Hematopoietic multipotent progenitor cell (in vitro differentiated cells): ENCODE results near the gene GSTO2. TPM values are rescaled to one million over a fixed set of nuclear protein-coding genes. Genes with fewer than 3 reads are reported as not detected.
A peak's percentile ranks its signal among the peaks of the same experiment; 100 is the strongest.

Source experiments
- DNase-seq, 3 donors: peaks; one replicate each; pipeline ENCODE4 v3.0.0-alpha.2; 2011 to 2015; ENCODE audit warnings: low read depth in 2 of 3, low spot score in 2 of 3
- total RNA-seq: library from RNA; depleted of rRNA; stranded (reverse); fragments of >200 nt; gene quantifications from one replicate; pipeline ENCODE4 v1.2.3, GENCODE V29; 2012

The GSTO2 gene
- total RNA-seq, 1 donor: 5.7 TPM

- DNase-seq: no peak
Observed at GRCh38 chr10:104323760-104324201, 54.8 kb downstream of the GSTO2 start.

- DNase-seq: peak in 1 of 3 donors; percentile 46
Observed at GRCh38 chr10:104324221-104324686, 55.3 kb downstream of the GSTO2 start.

- DNase-seq: no peak
Observed at GRCh38 chr10:104324931-104325330, 55.9 kb downstream of the GSTO2 start.

GRCh38 chr10:104325436-104326435 lies 56.8 kb downstream of the GSTO2 start:
- DNase-seq: no peak

DNA sequence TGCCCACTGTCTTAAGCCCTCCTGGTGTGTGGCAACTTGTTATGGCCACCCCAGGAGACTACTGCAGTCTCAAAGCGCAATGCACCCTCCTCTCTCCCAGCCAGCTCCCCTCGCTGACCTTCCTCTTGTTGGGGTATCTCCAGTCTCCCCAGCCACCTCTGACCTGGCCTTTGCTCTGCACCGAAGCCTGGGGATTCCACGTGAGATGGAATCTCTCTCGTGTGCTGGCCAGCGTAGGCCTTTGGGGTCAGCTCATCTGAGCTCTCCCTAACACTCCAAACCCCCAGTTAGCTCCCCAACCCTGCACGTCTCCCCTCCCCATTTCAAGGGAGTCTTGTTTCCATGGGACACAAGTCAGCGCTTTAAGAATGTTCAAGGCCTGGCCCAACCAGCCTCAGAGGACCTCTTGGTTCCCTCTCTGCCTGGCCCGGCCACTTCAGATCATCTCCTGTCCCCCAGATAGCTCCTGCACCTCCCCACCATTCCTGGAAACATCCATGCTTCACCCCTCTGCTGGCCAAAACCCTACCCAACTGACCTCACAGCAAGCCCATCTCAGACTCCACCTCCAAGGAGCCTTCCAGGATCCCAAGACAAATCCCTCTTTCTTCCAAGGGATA lies 58.1 kb downstream of the GSTO2 start:
- DNase-seq: no peak

- DNase-seq: no peak
Observed at GRCh38 chr10:104327745-104328645, 59.0 kb downstream of the GSTO2 start.

DNA sequence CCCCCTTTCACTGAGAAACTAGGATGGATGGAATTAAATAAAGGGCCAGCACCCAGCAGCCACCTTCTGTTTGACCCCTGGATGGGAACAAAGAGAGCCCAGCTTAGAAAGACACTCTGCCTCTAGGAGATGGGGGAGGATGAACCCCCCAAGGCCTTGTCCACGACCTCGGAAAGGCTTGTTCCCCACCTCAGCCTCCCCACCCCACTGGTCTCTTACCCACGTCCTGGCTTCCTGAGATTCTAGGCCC lies 59.6 kb downstream of the GSTO2 start:
- DNase-seq: no peak

DNA sequence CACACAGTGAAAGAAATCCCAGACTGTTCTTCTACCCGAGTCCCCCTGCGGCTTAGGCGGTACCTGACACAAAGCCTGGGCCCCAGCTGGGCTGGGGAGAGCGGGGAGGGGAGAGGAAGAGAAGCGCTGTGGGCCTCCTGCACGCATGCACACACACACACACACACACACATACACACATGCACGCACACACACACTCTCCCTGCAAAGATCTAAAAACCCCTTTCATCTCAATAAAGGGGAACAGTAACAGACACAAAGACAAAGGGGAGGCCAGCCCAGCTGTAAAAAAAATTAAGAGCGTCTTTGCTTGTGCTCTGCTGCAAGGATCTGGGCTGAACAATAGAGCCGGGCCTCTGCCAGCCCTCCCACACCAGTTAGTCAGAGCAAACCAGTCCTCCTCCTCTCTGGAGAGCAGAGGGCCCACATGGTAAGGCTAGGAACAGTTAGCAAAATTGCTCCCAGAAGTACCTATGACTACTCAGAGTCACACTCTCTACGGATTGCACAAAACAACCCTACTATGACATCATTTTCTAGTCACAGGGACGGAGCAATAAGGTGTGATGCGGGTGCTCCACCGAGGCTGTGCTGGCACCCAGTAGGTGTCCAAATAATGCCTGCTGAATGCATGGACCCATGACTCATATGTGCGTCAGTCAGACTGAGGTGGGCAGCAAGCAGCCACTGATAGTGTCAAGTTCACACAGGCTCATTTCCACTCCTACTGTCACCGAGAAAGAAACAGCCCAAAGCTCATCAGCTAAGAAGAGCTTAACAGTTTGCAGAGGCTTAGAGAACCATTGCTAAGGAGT lies 60.1 kb downstream of the GSTO2 start:
- peak; percentile 46 to 80 (median 66) for DNase-seq

DNA sequence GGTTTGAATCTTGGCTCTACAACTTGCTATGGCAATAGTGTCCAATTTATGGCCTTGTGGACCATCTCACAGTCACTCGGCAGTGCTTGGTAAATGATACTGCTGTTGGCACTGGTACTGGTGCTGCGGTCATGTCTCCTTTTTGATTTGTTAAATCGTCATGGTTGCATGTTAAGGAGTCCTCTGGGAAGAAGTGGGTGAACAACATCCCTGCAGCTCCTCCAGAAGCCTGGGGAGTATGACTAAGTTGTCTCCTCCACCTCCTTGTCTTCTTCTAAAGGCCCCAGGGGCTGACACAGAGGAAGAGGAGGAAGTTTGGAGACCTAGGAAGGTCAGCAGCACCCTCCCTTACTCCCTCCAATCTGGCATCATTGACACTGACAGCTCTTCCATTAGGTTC lies 60.8 kb downstream of the GSTO2 start:
- DNase-seq: no peak

DNA sequence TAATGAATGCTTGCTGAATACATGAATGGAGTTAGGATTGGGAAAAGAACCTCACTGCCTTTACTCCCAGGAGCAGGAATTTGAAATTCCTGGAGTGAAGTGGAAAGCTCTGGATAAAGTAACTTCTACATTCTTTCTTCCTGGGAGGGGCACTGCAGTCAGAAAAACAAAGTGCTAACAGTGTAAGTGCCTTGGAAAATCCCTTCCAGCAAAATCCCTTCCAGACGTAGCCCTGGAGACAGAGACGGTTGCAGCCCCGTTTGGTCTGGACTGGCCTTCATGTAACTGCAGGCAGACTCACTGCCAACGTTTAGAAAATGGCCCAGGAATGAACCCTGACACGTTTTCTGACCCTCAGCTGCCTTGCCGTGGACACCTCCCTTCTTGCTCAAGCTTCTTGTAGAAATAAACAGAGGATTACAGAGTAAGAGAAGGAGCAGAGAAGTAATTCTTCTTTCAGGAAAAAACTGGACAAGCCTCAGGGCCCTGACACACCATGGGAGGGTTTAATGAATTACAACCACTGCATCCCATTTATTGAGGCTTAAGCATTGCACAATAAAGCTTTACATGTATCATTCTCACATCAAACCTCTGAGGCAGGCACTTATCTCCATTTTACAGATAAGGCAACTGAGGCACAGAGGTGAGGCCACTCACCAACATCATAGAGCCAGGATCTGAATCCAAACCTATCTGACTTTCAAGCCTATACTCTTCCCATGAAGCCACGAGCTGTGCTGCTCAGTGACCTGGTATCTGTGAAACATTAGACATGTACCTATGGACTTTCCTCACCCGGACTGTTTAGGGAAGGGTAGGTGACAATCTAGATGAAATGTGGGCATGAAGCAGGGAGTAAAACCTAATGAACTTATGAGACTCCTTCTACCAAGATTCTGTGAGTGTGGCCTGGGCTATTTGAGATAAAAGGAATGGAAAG lies 61.5 kb downstream of the GSTO2 start:
- no peak for DNase-seq

DNA sequence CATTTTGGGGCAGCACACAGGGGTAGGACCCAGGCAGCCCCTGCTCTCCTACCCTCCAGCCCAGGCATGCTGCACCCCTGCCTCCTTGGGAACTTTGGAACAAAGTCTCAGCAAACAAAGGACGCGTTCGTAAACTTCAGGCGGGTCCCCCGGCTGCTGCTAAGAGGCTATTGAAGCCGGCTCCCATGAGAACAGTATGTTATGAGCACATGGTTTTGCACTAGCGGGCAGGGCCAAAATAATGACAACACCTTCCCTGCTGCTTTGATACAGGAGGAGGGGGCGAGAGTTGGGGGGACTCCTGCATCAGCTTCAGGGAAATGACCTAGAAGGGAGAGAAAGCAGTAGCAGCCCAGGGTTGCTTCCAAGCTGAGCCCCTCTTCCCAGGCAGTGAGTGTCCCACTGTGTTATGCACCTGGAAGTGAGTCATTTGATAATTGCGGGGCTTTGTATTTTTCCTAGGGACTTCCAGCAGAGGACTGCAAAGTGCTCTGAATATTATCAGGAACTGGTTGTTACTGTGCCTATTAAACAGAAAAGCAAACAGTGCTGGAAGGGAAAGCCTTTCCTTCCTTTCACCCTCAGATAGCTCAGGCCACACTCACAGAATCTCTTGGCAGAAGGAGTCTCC lies 62.3 kb downstream of the GSTO2 start:
- no peak for DNase-seq

- no peak for DNase-seq
Observed at GRCh38 chr10:104332243-104333031, 63.5 kb downstream of the GSTO2 start.

DNA sequence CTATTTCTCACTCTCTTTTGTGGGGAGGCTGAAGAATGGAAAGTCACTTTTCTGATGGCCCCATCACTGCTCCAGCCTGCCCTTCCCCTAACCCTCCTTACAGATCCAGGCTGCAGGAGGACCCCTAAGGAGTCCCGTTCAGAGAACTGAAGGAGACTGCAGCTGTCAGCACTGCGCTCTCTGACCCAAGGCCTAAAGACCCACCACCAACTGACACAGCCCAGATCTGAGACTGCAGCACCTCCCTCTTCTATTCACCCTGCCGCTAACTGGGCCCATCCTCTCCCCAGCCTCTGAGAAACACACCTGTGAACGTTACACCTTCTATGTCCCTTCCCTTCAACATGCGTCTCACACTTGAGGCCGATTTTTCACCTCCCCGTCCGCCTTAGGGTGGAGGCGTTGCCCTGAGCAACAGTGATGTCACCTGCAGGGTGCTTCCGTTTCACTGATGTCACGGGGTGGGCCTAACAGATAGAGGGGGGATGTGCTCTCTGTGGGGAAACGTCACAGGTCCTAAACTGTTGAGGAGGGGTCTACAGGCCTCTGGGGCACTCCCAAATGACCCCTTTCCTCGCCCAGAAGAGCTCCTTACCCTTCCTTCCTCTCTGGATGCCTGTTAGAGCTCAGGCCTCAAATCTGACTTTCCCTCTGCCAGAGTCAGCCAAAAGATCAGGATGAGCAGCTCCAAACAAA lies 64.2 kb downstream of the GSTO2 start:
- peak in 1 of 3 donors; percentile 42 for DNase-seq

DNA sequence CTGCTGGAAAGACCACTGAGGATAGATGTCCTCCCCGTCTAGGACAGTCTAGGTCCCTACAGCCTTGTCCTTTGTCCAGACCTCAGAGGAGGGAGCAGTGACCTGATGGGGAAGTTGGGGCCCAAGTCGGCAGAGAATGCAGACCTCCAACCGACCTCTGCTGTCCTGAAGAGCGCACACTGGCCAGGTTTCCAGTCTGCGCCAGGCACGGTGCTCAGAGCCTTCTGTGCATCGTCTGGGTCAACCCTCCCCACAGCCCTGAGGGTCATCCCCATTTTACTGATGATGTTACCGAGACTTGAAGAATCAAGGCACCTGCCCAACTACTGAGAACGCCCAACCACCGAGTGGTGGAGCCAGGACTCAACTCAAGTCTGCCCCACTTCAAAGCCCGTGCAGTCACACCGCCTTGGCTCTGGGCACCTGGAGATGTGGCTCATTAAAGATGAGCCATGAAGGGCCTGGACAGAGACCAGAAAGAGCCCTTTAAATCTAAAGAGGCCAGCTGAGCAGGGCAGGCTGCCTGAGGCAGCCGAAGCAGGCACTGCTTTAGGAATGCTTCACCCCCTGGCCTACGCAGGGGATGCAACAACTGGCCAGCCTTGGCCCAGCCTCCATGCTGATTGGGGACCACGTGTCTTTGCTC lies 64.9 kb downstream of the GSTO2 start:
- DNase-seq: no peak

DNA sequence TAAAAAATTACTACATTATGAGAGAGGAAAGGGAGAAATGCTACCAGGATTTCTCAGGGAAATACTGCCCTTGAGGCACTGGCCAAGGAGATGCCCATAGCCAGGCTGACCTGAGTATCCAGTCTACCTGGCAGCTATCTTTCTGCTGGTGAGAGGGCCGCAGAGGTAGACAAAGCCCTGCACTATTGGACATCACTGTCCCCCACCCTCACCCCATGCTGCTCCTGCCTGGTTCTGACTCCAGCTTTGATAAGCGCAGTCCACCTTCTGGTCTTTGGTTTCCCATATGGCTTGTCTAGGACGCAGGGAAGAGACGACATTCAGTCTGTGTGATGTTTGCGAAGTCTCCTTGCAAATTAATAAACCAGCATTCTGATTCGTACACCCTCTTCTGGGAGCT lies 65.6 kb downstream of the GSTO2 start:
- no peak for DNase-seq

- DNase-seq: no peak
Observed at GRCh38 chr10:104334965-104335650, 66.1 kb downstream of the GSTO2 start.
